ENCODE data around the gene FTSJ3. TPM values are rescaled to one million over a fixed set of nuclear protein-coding genes. Genes with fewer than 3 reads are reported as not detected.

FTSJ3 gene
- total RNA-seq, 1 donor from 2014 or later, result 44.7 TPM

DNA sequence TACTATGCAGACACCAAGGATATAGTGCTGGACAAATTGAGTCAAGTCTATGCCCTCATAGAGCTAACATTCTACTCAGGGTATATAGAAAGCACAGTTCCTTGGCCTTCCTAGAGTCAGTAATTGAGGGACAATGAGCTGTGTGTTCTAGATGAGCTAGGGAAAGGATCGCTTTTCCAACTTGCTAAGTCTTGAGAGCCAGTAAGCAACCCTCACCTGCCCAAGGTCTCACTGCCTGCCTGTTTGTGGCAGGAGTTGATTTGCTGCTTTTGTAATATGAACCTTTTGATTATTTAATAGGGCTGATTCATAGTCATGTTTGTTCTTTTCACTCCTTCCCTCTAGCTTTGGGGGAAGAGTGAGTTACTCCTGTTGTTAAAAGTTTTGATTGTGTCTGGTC lies 47.0 kb downstream of the FTSJ3 start:
- H3K27ac ChIP-seq, result no peak overlapping the region
- no peaks in the 10 kb centered on the region for H3K27me3 ChIP-seq
- peaks cover 54% of the 10 kb centered on the region for H3K4me1 ChIP-seq
- H3K36me3 ChIP-seq, result peaks cover 0 to 3% of the 10 kb centered on the region in 2 donors
- no peaks in the 10 kb centered on the region for H3K9me3 ChIP-seq
- intact Hi-C loops (cut with DNase I), result no loop called here
- H3K4me3 ChIP-seq, result no peak overlapping the region
- DNase-seq (ENCODE audit: extremely low spot score in 2 of 2), result no peak
- no peak for TF ChIP-seq POLR2A (IDR thresholded peaks at IDR 0.05)
- TF ChIP-seq CTCF (IDR thresholded peaks at IDR 0.05), result no peak
- no peak for TF ChIP-seq POLR2AphosphoS5 (IDR thresholded peaks at IDR 0.05; ENCODE audit: insufficient read depth in 1 of 2, low read depth in 1 of 2)

DNA sequence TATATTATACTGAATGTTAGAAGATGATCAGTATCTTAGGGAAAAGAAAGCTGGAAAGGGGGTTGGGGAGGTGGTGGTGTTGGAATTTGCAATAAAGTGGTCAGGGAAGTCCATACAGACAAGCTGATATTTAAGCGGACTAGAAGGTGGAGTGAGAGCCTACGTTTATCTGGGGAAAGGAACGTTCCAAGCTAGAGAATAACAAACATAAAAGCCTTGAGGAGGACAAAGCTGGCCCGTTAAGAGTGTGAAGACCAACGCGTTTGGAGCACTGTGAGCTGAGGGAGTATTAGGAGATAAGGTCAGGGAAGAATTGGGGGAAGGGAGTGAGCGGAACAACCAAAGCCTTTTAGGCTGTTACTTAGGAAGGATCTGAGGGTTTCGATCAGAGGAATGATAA lies 52.0 kb downstream of the FTSJ3 start:
- intact Hi-C loops (cut with DNase I), result no loop called here
- TF ChIP-seq CTCF (IDR thresholded peaks at IDR 0.05), result no peak
- TF ChIP-seq POLR2AphosphoS5 (IDR thresholded peaks at IDR 0.05; ENCODE audit: insufficient read depth in 1 of 2, low read depth in 1 of 2), result no peak
- no peak for TF ChIP-seq POLR2A (IDR thresholded peaks at IDR 0.05)
- no peaks in the 10 kb centered on the region for H3K9me3 ChIP-seq
- no peak for DNase-seq (ENCODE audit: extremely low spot score in 2 of 2)
- H3K4me1 ChIP-seq, result peaks cover 65% of the 10 kb centered on the region
- no peaks in the 10 kb centered on the region for H3K27me3 ChIP-seq
- peaks cover 0 to 3% of the 10 kb centered on the region in 2 donors for H3K36me3 ChIP-seq
- peak overlapping the region; percentile 89 for H3K27ac ChIP-seq
- peak overlapping the region; percentile 70 to 73 for H3K4me3 ChIP-seq

- peak overlapping the region; percentile 70 to 73 for H3K4me3 ChIP-seq
- H3K27ac ChIP-seq, result peak overlapping the region; percentile 89
- no peak for TF ChIP-seq POLR2A (IDR thresholded peaks at IDR 0.05)
- no peak for TF ChIP-seq CTCF (IDR thresholded peaks at IDR 0.05)
- no peak for TF ChIP-seq POLR2AphosphoS5 (IDR thresholded peaks at IDR 0.05; ENCODE audit: insufficient read depth in 1 of 2, low read depth in 1 of 2)
- DNase-seq (ENCODE audit: extremely low spot score in 2 of 2), result no peak
- peaks cover 60% of the 10 kb centered on the region for H3K4me1 ChIP-seq
- H3K27me3 ChIP-seq, result no peaks in the 10 kb centered on the region
- H3K36me3 ChIP-seq, result peaks cover 0 to 3% of the 10 kb centered on the region in 2 donors
- H3K9me3 ChIP-seq, result no peaks in the 10 kb centered on the region
- intact Hi-C loops (cut with DNase I), result no loop called here
Measured at GRCh38 chr17:63774969-63775265, 52.5 kb downstream of the FTSJ3 start.

- peaks cover 55% of the 10 kb centered on the region for H3K4me1 ChIP-seq
- no peak for DNase-seq (ENCODE audit: extremely low spot score in 2 of 2)
Measured at GRCh38 chr17:63774141-63774968, 53.1 kb downstream of the FTSJ3 start, which contains the start of gene DDX42. Gene DDX42, plus strand, starts transcription at chr17:63774170. Its CDS starts 12,880 bp downstream, at chr17:63787050.

More at GRCh38 chr17:63774141-63774968, 53.1 kb downstream of the FTSJ3 start, which contains the start of gene DDX42:
- Histone ChIP-seq H3K36me3 (peaks cover 0 to 3% of the 10 kb centered on the region in 2 donors), H3K27me3 (no peaks in the 10 kb centered on the region), H3K27ac (peak within 1 kb of the TSS; percentile 89), H3K9me3 (no peaks in the 10 kb centered on the region), H3K4me3 (peak within 1 kb of the TSS; percentile 70 to 73)
- intact Hi-C loops (cut with DNase I), result no loop called here
- TF ChIP-seq POLR2A (IDR thresholded peaks at IDR 0.05) (peak in 1 of 2 donors; percentile 11), CTCF (IDR thresholded peaks at IDR 0.05) (no peak), POLR2AphosphoS5 (IDR thresholded peaks at IDR 0.05; ENCODE audit: insufficient read depth in 1 of 2, low read depth in 1 of 2) (no peak)
